GM12878 (cell line): ENCODE measurements around the gene C19orf44. TPM values are rescaled to one million over a fixed set of nuclear protein-coding genes. Genes with fewer than 3 reads are reported as not detected.

Experiments used
- BHLHE40 ChIP-seq, 2 experiments: fragments of 450-650 bp in 1 of 2; IDR thresholded peaks; 2 replicates each; pipeline ENCODE4 v1.6.1; 2011 to 2017; ENCODE audit warnings: low read depth in 2 of 2, borderline replicate concordance in 1 of 2, improper control_type of control experiment in 1 of 2, low read length in 1 of 2, mild to moderate bottlenecking in 1 of 2
- CHD1 ChIP-seq: IDR thresholded peaks from 2 replicates; pipeline ENCODE4 v1.6.1; 2012; ENCODE audit warnings: low read depth, low read length, improper control_type of control experiment
- CHD2 ChIP-seq: IDR thresholded peaks from 2 replicates; pipeline ENCODE4 v1.6.1; 2011; ENCODE audit warnings: low read depth, low read length, improper control_type of control experiment, borderline replicate concordance
- CREM ChIP-seq: IDR thresholded peaks from 2 replicates; pipeline ENCODE4 v1.6.1; 2014; ENCODE audit warnings: antibody characterized with exemption, low read depth
- ESRRA ChIP-seq: IDR thresholded peaks from 2 replicates; pipeline ENCODE4 v1.6.1; 2012; ENCODE audit warnings: mild to moderate bottlenecking, low read length, improper control_type of control experiment
- MEF2B ChIP-seq: fragments of 450-650 bp; IDR thresholded peaks from 2 replicates; pipeline ENCODE4 v1.6.1; 2018; ENCODE audit warnings: mild to moderate bottlenecking, moderate library complexity; ENCODE audit not compliant: partially characterized antibody, poor library complexity, severe bottlenecking
- SIX5 ChIP-seq: IDR thresholded peaks from 2 replicates; pipeline ENCODE4 v1.6.1; 2011; ENCODE audit warnings: mild to moderate bottlenecking, low read depth, low read length, moderate library complexity; ENCODE audit not compliant: severe bottlenecking
- SREBF2 ChIP-seq: IDR thresholded peaks from 2 replicates; pipeline ENCODE4 v1.6.1; 2012; ENCODE audit warnings: mild to moderate bottlenecking, low read length
- TBL1XR1 ChIP-seq: IDR thresholded peaks from 2 replicates; pipeline ENCODE4 v1.6.1; 2012; ENCODE audit warnings: low read depth, low read length, improper control_type of control experiment
- YBX1 ChIP-seq: fragments of 450-650 bp; IDR thresholded peaks from 2 replicates; pipeline ENCODE4 v1.6.1; 2016; ENCODE audit warnings: antibody characterized with exemption
- polyA plus RNA-seq, 11 experiments: library from polyadenylated mRNA; depleted of rRNA in 4 of 11; unstranded in 6 of 11; stranded (reverse) in 5 of 11; fragments of >200 nt; fragmentation: Nextera tagmentation in 4 of 11; fragmentation: Illumina TruSeq in 1 of 11; extraction: Ambion mirVana in 4 of 11; extraction: Trizol in 1 of 11; gene quantifications; 1 replicate in 1 of 11; 2 replicates in 10 of 11; pipeline versions ENCODE4 v1.2.1 to v1.2.3, GENCODE V29; 2011 to 2016; ENCODE audit warnings: inconsistent platforms in 2 of 11, missing spikeins in 2 of 11, low read depth in 1 of 11
- total RNA-seq, 4 experiments: library from RNA; depleted of rRNA in 3 of 4; stranded (reverse); fragments of >200 nt in 3 of 4; fragmentation: Illumina TruSeq in 1 of 4; extraction: Trizol in 1 of 4; gene quantifications; 2 replicates each; pipeline versions ENCODE4 v1.2.1 to v1.2.3, GENCODE V29; 2013 to 2021
- TF ChIP-seq, protein P1 (sequence below): IDR thresholded peaks from 2 replicates; pipeline ENCODE4 v1.6.1; 2011; ENCODE audit warnings: mild to moderate bottlenecking, low read depth, low read length, moderate library complexity; ENCODE audit not compliant: insufficient replicate concordance
- TF ChIP-seq, protein P2 (sequence below): IDR thresholded peaks from 2 replicates; pipeline ENCODE4 v1.6.1; 2012; ENCODE audit warnings: low read depth, low read length, improper control_type of control experiment
- TF ChIP-seq, protein P3 (sequence below): IDR thresholded peaks from 2 replicates; pipeline ENCODE4 v1.6.1; 2012; ENCODE audit warnings: improper control_type of control experiment, low read depth, low read length; ENCODE audit not compliant: insufficient replicate concordance
- TF ChIP-seq, protein P4 (sequence below): fragments of 450-650 bp; formaldehyde crosslinking; IDR thresholded peaks from 2 replicates; pipeline ENCODE4 v1.4.0; 2020; ENCODE audit warnings: mild to moderate bottlenecking, moderate library complexity
- TF ChIP-seq, protein P5 (sequence below): fragments of 150-350 bp; IDR thresholded peaks from 2 replicates; pipeline ENCODE4 v1.6.1; 2016; ENCODE audit warnings: low read depth, low read length

The C19orf44 gene
- total and polyA plus RNA-seq, 10 of the 15 experiments (the other 5 are each of a cell fraction or from before 2014, with no cell fraction given): 0.26 to 5.2 (median 3.6) TPM

DNA sequence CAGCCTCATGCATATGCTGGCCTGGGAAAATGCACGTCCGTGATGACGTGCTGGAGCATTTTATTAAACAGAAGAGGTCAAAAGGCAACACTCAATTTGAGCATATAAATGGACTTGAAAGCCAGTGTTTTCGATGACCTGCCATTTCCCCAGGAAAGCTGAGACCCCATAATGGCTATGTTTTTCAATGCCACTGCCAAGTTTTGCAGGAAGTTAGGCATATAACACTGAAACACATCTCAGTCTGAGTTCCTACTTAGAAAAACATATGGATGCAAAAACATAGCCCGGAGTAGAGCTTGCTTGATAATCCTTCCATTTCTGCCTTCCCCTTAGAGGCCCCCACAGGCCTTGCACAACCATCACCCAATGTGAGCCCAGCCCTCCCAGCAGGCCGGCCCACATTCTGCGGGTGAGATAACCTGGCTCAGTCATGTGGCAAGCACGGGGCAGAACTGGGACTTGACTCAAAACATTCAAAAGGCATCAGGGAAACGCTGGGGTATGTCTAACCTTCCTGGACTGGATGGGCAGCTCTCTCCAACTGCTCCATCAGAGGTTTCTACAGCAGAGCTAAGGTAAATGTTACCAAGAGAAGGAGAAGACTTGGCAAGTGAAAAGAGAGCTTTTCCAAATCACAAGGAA is 49.3 kb upstream of the C19orf44 start (continued):
- TF ChIP-seq, protein P1, sequence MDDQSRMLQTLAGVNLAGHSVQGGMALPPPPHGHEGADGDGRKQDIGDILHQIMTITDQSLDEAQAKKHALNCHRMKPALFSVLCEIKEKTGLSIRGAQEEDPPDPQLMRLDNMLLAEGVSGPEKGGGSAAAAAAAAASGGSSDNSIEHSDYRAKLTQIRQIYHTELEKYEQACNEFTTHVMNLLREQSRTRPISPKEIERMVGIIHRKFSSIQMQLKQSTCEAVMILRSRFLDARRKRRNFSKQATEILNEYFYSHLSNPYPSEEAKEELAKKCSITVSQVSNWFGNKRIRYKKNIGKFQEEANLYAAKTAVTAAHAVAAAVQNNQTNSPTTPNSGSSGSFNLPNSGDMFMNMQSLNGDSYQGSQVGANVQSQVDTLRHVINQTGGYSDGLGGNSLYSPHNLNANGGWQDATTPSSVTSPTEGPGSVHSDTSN: no peak
- TF ChIP-seq CREM (no peak), BHLHE40 (IDR thresholded peaks at IDR 0.05; ENCODE audit: borderline replicate concordance in 1 of 2, low read depth in 2 of 2, low read length in 1 of 2) (peak; percentile 96), SREBF2 (no peak), TBL1XR1 (no peak), CHD1 (0 out of 2 replicates have a peak, but pooled peaks have one; percentile 70), SIX5 (no peak), ESRRA (no peak), CHD2 (peak; percentile 67; the same call in 1 of the 2 replicates), YBX1 (no peak), MEF2B (peak; percentile 18)
- TF ChIP-seq, protein P2, sequence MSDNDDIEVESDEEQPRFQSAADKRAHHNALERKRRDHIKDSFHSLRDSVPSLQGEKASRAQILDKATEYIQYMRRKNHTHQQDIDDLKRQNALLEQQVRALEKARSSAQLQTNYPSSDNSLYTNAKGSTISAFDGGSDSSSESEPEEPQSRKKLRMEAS: peak; percentile 83; the same call in 1 of the 2 replicates
- TF ChIP-seq, protein P3, sequence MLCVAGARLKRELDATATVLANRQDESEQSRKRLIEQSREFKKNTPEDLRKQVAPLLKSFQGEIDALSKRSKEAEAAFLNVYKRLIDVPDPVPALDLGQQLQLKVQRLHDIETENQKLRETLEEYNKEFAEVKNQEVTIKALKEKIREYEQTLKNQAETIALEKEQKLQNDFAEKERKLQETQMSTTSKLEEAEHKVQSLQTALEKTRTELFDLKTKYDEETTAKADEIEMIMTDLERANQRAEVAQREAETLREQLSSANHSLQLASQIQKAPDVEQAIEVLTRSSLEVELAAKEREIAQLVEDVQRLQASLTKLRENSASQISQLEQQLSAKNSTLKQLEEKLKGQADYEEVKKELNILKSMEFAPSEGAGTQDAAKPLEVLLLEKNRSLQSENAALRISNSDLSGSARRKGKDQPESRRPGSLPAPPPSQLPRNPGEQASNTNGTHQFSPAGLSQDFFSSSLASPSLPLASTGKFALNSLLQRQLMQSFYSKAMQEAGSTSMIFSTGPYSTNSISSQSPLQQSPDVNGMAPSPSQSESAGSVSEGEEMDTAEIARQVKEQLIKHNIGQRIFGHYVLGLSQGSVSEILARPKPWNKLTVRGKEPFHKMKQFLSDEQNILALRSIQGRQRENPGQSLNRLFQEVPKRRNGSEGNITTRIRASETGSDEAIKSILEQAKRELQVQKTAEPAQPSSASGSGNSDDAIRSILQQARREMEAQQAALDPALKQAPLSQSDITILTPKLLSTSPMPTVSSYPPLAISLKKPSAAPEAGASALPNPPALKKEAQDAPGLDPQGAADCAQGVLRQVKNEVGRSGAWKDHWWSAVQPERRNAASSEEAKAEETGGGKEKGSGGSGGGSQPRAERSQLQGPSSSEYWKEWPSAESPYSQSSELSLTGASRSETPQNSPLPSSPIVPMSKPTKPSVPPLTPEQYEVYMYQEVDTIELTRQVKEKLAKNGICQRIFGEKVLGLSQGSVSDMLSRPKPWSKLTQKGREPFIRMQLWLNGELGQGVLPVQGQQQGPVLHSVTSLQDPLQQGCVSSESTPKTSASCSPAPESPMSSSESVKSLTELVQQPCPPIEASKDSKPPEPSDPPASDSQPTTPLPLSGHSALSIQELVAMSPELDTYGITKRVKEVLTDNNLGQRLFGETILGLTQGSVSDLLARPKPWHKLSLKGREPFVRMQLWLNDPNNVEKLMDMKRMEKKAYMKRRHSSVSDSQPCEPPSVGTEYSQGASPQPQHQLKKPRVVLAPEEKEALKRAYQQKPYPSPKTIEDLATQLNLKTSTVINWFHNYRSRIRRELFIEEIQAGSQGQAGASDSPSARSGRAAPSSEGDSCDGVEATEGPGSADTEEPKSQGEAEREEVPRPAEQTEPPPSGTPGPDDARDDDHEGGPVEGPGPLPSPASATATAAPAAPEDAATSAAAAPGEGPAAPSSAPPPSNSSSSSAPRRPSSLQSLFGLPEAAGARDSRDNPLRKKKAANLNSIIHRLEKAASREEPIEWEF: no peak
- TF ChIP-seq, protein P4, sequence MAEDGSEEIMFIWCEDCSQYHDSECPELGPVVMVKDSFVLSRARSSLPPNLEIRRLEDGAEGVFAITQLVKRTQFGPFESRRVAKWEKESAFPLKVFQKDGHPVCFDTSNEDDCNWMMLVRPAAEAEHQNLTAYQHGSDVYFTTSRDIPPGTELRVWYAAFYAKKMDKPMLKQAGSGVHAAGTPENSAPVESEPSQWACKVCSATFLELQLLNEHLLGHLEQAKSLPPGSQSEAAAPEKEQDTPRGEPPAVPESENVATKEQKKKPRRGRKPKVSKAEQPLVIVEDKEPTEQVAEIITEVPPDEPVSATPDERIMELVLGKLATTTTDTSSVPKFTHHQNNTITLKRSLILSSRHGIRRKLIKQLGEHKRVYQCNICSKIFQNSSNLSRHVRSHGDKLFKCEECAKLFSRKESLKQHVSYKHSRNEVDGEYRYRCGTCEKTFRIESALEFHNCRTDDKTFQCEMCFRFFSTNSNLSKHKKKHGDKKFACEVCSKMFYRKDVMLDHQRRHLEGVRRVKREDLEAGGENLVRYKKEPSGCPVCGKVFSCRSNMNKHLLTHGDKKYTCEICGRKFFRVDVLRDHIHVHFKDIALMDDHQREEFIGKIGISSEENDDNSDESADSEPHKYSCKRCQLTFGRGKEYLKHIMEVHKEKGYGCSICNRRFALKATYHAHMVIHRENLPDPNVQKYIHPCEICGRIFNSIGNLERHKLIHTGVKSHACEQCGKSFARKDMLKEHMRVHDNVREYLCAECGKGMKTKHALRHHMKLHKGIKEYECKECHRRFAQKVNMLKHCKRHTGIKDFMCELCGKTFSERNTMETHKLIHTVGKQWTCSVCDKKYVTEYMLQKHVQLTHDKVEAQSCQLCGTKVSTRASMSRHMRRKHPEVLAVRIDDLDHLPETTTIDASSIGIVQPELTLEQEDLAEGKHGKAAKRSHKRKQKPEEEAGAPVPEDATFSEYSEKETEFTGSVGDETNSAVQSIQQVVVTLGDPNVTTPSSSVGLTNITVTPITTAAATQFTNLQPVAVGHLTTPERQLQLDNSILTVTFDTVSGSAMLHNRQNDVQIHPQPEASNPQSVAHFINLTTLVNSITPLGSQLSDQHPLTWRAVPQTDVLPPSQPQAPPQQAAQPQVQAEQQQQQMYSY (CRISPR knock-in tag): no peak; the same call in 1 of the 2 replicates
- TF ChIP-seq, protein P5, sequence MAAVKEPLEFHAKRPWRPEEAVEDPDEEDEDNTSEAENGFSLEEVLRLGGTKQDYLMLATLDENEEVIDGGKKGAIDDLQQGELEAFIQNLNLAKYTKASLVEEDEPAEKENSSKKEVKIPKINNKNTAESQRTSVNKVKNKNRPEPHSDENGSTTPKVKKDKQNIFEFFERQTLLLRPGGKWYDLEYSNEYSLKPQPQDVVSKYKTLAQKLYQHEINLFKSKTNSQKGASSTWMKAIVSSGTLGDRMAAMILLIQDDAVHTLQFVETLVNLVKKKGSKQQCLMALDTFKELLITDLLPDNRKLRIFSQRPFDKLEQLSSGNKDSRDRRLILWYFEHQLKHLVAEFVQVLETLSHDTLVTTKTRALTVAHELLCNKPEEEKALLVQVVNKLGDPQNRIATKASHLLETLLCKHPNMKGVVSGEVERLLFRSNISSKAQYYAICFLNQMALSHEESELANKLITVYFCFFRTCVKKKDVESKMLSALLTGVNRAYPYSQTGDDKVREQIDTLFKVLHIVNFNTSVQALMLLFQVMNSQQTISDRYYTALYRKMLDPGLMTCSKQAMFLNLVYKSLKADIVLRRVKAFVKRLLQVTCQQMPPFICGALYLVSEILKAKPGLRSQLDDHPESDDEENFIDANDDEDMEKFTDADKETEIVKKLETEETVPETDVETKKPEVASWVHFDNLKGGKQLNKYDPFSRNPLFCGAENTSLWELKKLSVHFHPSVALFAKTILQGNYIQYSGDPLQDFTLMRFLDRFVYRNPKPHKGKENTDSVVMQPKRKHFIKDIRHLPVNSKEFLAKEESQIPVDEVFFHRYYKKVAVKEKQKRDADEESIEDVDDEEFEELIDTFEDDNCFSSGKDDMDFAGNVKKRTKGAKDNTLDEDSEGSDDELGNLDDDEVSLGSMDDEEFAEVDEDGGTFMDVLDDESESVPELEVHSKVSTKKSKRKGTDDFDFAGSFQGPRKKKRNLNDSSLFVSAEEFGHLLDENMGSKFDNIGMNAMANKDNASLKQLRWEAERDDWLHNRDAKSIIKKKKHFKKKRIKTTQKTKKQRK: no peak
